Subcutaneous adipose tissue (tissue), 4 donors: ENCODE measurements around the gene POLR2L. TPM values are rescaled to one million over a fixed set of nuclear protein-coding genes. Genes with fewer than 3 reads are reported as not detected.

ENCODE experiments used
- total RNA-seq, 4 donors: library from RNA; depleted of rRNA; stranded (reverse); fragments of >200 nt; gene quantifications; one replicate each; pipeline ENCODE4 v1.1.0, GENCODE V29; 2016
- TF ChIP-seq, protein P1 (sequence below): fragments of 450-650 bp; IDR thresholded peaks from one replicate; pipeline ENCODE4 v1.5.1; 2016; ENCODE audit warnings: low read depth, mild to moderate bottlenecking, control low read depth, antibody characterized with exemption, moderate library complexity

The POLR2L gene
- total RNA-seq, 4 donors from 2014 or later: 80.7 to 158 (median 117) TPM

DNA sequence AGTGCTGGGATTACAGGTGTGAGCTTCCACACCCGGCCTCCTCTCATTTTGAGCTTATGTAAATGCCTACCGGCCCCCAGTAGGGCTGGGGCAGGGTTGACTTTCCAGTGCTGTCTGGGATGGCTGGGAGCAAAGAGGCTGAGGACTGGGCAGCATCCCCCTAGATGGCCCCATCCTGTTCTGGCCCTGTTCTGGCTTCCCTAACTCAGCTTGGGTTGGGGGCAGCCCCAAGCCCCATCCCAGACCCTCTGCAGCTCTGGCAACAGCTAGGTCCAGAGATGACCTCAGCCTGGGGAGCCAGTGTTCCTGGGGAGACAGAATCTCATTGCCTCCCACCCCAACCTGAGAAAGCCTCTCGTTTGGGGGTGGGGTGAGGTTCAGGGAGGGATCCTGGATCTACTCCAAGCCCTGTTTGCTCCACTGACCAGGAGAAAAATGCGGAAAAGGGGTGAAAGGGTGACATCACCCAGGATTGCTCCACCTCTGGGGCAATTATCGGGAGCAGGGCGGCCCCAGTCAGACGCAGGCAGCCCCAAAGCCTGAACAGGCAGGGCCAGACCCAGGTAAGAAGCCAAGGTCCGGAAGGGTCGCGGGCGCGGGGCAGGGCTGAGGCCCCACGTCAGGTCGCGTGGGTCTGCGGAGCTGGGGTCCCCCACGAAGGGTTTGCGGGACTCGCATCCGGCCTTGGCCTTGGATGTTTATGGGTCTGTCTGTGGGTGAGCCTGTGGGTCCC, 23.8 kb downstream of the POLR2L start, which contains the start of gene PNPLA2:
PNPLA2 (plus strand) TSS at position 519 of the 733 bp plus-strand sequence. CDS start 805 bp downstream, outside the sequence.
- TF ChIP-seq, protein P1, sequence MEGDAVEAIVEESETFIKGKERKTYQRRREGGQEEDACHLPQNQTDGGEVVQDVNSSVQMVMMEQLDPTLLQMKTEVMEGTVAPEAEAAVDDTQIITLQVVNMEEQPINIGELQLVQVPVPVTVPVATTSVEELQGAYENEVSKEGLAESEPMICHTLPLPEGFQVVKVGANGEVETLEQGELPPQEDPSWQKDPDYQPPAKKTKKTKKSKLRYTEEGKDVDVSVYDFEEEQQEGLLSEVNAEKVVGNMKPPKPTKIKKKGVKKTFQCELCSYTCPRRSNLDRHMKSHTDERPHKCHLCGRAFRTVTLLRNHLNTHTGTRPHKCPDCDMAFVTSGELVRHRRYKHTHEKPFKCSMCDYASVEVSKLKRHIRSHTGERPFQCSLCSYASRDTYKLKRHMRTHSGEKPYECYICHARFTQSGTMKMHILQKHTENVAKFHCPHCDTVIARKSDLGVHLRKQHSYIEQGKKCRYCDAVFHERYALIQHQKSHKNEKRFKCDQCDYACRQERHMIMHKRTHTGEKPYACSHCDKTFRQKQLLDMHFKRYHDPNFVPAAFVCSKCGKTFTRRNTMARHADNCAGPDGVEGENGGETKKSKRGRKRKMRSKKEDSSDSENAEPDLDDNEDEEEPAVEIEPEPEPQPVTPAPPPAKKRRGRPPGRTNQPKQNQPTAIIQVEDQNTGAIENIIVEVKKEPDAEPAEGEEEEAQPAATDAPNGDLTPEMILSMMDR: no peak

DNA sequence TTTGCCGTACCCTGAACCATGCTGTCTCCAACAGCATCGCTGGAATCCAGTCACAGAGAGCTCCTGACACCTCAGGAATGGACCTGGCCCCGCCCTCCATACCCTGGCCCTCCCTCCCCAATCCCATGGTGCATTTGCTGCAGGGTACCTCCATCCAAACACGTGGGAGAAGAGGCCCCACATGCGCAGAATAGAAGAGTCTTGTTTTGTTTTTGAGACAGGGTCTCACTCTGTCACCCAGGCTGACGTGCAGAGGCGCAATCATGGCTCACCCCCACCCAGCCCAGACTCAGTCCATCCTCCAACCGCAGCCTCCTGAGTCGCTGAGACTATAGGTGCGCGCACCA, 25.9 kb downstream of the POLR2L start:
- TF ChIP-seq, protein P1: no peak

DNA sequence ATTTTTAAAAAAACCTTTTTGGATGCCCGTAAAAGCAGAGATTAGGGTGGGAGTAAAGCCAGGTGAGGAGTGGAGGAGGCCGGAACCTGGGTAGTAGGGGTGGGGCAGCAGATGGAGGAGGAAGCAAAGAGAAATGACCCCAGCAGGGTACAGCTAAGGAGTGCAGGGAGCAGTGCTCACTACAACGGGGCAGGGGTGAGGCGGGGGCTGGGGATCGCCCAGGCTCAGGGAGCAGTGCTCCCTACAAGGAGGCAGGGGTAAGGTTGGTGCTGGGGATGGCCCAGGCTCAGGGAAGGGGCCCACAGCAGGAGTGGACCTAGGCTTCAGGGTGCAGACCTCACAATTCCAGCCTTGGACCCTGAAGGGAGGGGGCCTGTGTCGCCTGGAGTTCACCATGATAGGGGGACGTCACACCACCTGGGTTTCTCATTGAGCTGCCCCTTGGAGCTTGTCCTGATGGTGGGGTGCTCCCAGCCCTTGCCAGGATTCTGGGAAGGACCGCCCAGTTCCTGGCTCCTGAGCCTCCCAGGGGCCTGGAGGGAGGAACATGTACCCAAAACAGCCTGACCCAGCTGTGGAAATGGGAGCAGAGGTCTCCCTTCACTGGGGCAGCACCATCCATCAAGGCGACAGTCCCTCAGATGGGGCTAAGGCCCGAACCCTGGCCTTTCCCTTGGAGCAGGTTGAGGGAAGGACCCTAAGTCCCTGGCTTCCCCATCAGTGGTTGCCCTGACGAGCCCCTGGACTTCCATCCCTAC, 26.5 kb downstream of the POLR2L start:
- TF ChIP-seq, protein P1: no peak

DNA sequence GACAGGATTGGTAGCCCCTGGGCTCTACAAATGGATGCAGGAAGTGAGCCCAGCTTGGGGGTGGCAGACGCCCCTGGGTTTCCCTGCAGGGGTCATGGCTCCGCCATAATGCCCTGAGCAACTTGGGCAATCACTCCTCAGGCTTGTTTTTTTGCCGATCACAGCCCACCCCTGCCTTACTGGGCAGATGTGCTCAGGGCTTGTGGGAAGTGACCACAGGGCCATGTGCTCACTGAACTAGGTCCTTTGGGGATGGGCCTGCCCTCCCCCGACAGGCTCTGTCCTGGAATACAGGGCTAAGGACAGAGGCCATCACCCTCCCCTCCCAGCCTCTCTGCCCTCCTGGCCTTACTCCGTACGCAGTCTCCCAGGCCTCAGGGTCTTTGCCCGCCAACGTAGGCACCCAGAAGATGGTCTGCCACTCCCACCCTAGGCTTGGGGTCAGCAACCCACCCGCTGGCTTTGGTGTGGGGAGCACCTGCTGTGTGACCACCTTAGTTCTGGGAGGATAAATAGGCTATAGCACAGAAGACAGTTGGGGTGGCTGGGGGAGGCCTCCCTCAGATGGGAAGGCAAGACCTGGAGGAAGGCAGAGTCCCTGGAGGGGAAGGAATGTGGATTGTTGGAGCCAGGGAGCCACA, 28.8 kb downstream of the POLR2L start:
- TF ChIP-seq, protein P1: no peak

DNA sequence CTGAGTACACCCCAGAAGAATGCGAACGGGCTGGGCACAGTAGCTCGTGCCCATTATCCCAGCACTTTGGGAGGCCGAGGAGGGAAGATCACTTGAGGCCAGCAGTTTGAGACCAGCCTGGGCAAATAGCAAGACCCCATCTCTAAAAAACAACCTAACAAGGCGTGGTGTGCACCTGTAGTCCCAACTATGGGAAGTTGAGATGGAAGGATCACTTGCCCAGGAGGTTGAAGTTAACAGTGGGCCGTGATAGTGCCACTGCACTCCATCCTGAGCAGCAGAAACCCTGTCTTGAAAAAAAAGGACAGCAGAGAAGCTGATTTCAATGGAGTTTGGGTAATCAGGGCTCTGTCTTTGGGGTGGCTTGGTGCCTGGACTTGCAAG, 29.3 kb downstream of the POLR2L start:
- TF ChIP-seq, protein P1: no peak

DNA sequence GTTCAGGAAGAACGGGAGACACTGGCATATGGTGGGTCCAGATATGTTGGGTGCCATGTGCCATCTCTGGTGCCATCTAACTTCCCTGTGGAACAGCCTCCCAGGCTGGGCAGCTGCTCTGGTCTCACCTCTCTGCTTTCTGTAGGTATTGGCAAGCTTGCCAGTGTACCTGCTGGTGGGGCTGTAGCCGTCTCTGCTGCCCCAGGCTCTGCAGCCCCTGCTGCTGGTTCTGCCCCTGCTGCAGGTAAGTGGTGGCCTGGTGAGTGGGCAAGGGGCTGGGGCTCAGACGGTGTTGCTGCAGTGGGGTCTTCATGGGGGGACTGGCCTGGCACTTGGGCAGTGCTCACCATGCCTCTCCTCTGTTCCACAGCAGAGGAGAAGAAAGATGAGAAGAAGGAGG, 29.9 kb downstream of the POLR2L start:
- TF ChIP-seq, protein P1: no peak
